Measurements from ENCODE around the gene KIFAP3.

DNA sequence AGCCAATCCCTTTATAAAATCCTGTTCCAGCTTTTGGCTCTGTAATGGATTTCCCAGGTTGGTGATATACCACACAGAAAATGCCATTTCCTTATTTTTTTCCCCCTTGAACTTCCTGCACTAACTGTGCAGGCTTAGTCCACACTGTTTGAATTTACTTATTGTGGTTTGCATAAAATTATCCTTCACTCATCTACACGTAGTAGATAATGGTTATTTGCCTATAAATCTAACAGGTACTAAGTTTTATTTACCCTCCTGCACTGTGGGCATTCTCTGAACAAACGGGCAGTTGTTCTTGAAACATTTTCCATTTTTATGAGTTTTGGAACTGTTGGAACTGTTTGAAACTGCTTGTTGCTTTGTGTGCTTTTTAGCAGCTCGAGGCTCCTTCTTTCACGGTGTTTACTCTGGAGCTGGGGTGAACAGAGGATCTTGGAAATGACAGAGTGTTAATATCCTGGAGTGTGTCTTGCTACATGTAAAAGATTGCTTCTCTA lies 23.0 kb upstream of the KIFAP3 start:
- no peak for TF ChIP-seq REST (IDR thresholded peaks at IDR 0.05; ENCODE audit: insufficient replicate concordance, low read depth)
- no peak for TF ChIP-seq POLR2AphosphoS5 (IDR thresholded peaks at IDR 0.05; ENCODE audit: low read depth)

Data from HL-60 (cell line).